Measurements from ENCODE around the gene IGFBP3.
A peak's percentile ranks its signal among the peaks of the same experiment; 100 is the strongest.

Gene IGFBP3

DNA sequence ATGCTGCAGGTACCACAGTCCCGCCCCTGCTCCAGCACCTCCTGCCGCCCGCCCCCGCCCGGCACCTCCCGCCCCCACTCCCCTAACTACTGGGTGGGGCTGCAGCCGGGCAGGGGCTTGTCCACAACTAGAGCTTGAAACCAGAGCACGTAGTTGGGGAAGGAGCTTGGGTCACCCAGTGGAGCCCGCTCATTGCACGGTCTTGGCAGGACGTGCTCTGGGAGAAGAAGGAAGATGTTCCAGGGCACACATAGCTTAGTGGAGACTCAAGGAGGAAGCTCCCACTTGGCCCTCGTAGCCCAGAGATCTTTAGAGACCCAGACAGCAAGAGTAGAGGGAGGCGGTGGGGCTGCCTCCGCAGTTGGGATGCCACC lies 32.1 kb downstream of the IGFBP3 start (continued):
- no peak for TF ChIP-seq PRDM10 (tag by site-specific recombination; IDR thresholded peaks at IDR 0.05)

- POLR2A ChIA-PET, result no interaction called here
- Histone ChIP-seq H3K9me3 (ENCODE audit: control insufficient read depth, insufficient read depth, low read depth, low read length) (no peaks in the 10 kb centered on the region), H3K4me1 (ENCODE audit: control insufficient read depth, insufficient read depth, low read length) (no peaks in the 10 kb centered on the region), H3K36me3 (ENCODE audit: control insufficient read depth in 2 of 2, insufficient read depth in 1 of 2, low read length in 2 of 2) (no peaks in the 10 kb centered on the region), H3K27ac (ENCODE audit: extremely low read depth, low read depth, low read length) (no peak within 1 kb of the TSS), H3K4me3 (ENCODE audit: low read depth, low read length) (peak within 1 kb of the TSS; percentile 10)
- CTCF ChIA-PET, result interaction anchor here (0.6 to 1.4 kb wide), 5 partner anchors 24 to 433 kb away, joined by 3 to 4 read pairs (median 3); no protein-coding TSS in a partner anchor
- TF ChIP-seq ZNF76 (tag by site-specific recombination; IDR thresholded peaks at IDR 0.05; ENCODE audit: borderline replicate concordance, low read depth) (no peak), SCRT1 (tag by site-specific recombination; IDR thresholded peaks at IDR 0.05; ENCODE audit: borderline replicate concordance) (no peak), MEIS1 (CRISPR knock-in tag; IDR thresholded peaks at IDR 0.05; ENCODE audit: borderline replicate concordance) (no peak), ZNF843 (tag by site-specific recombination; IDR thresholded peaks at IDR 0.05) (no peak), ZNF654 (tag by site-specific recombination; IDR thresholded peaks at IDR 0.05; ENCODE audit: low read depth) (no peak), ZNF785 (tag by site-specific recombination; IDR thresholded peaks at IDR 0.05) (no peak), EGR2 (tag by site-specific recombination; IDR thresholded peaks at IDR 0.05; ENCODE audit: low read depth) (no peak), ZNF747 (tag by site-specific recombination; IDR thresholded peaks at IDR 0.05) (no peak), ZNF341 (tag by site-specific recombination; IDR thresholded peaks at IDR 0.05; ENCODE audit: low read depth) (no peak), ZFHX2 (tag by site-specific recombination; conservative IDR thresholded peaks at IDR 0.05) (no peak), ZNF670 (tag by site-specific recombination; IDR thresholded peaks at IDR 0.05; ENCODE audit: low read depth) (no peak), ZNF529 (tag by site-specific recombination; IDR thresholded peaks at IDR 0.05; ENCODE audit: insufficient replicate concordance) (no peak), ZEB2 (tag by site-specific recombination; IDR thresholded peaks at IDR 0.05) (no peak)
- TF ChIP-seq, protein P1, sequence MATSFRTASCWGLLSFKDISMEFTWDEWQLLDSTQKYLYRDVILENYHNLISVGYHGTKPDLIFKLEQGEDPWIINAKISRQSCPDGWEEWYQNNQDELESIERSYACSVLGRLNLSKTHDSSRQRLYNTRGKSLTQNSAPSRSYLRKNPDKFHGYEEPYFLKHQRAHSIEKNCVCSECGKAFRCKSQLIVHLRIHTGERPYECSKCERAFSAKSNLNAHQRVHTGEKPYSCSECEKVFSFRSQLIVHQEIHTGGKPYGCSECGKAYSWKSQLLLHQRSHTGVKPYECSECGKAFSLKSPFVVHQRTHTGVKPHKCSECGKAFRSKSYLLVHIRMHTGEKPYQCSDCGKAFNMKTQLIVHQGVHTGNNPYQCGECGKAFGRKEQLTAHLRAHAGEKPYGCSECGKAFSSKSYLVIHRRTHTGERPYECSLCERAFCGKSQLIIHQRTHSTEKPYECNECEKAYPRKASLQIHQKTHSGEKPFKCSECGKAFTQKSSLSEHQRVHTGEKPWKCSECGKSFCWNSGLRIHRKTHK (tag by site-specific recombination; IDR thresholded peaks at IDR 0.05), result no peak
Measured at GRCh38 chr7:45888185-45888992, 32.7 kb downstream of the IGFBP3 start, which contains the start of gene IGFBP1. Gene IGFBP1 (plus strand): TSS chr7:45888488. CDS start chr7:45888653, 165 bp downstream.

- H3K9me3 ChIP-seq (ENCODE audit: control insufficient read depth, insufficient read depth, low read depth, low read length), result no peaks in the 10 kb centered on the region
- ChIA-PET POLR2A (no interaction called here), CTCF (interaction anchor here (0.8 to 1.2 kb wide), 2 partner anchors 29 to 1090 kb away, joined by 3 to 5 read pairs; no protein-coding TSS in a partner anchor)
- no peak overlapping the region for H3K27ac ChIP-seq (ENCODE audit: extremely low read depth, low read depth, low read length)
- H3K4me3 ChIP-seq (ENCODE audit: low read depth, low read length), result no peak overlapping the region
- no peaks in the 10 kb centered on the region for H3K4me1 ChIP-seq (ENCODE audit: control insufficient read depth, insufficient read depth, low read length)
- no peaks in the 10 kb centered on the region for H3K36me3 ChIP-seq (ENCODE audit: control insufficient read depth in 2 of 2, insufficient read depth in 1 of 2, low read length in 2 of 2)
- TF ChIP-seq IKZF3 (tag by site-specific recombination; IDR thresholded peaks at IDR 0.05) (no peak), ZSCAN23 (tag by site-specific recombination; IDR thresholded peaks at IDR 0.05) (no peak), ZNF488 (tag by site-specific recombination; IDR thresholded peaks at IDR 0.05) (no peak), SCRT2 (tag by site-specific recombination; IDR thresholded peaks at IDR 0.05) (no peak), ZNF416 (tag by site-specific recombination; IDR thresholded peaks at IDR 0.05) (no peak), SCRT1 (tag by site-specific recombination; IDR thresholded peaks at IDR 0.05; ENCODE audit: borderline replicate concordance) (no peak), ZNF549 (tag by site-specific recombination; IDR thresholded peaks at IDR 0.05) (no peak), WT1 (tag by site-specific recombination; IDR thresholded peaks at IDR 0.05) (no peak)
- TF ChIP-seq, protein P2, sequence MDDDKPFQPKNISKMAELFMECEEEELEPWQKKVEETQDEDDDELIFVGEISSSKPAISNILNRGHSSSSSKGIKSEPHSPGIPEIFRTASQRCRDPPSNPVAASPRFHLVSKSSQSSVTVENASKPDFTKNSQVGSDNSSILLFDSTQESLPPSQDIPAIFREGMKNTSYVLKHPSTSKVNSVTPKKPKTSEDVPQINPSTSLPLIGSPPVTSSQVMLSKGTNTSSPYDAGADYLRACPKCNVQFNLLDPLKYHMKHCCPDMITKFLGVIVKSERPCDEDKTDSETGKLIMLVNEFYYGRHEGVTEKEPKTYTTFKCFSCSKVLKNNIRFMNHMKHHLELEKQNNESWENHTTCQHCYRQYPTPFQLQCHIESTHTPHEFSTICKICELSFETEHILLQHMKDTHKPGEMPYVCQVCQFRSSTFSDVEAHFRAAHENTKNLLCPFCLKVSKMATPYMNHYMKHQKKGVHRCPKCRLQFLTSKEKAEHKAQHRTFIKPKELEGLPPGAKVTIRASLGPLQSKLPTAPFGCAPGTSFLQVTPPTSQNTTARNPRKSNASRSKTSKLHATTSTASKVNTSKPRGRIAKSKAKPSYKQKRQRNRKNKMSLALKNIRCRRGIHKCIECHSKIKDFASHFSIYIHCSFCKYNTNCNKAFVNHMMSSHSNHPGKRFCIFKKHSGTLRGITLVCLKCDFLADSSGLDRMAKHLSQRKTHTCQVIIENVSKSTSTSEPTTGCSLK (tag by site-specific recombination; IDR thresholded peaks at IDR 0.05), result no peak
Measured at GRCh38 chr7:45886931-45887667, 34.0 kb downstream of the IGFBP3 start.
